ENCODE data around the gene CA5A. TPM values are rescaled to one million over a fixed set of nuclear protein-coding genes. Genes with fewer than 3 reads are reported as not detected.

CA5A gene
- total and polyA plus RNA-seq, 2 of the 4 experiments (the other 2 are of a cell fraction) = not detected

GRCh38 chr16:87949071-87949744 lies 12.9 kb upstream of the CA5A start:
- Histone ChIP-seq H3K9ac (ENCODE audit: low read depth, low read length) (no peak overlapping the region), H3K9me1 (ENCODE audit: insufficient read depth, low read length) (peaks cover 7% of the 10 kb centered on the region; the same call in 1 of the 2 replicates), H3K56ac (ENCODE audit: extremely low read depth, insufficient read depth, low read length) (no peak overlapping the region), H4K20me1 (ENCODE audit: insufficient read depth, low read length) (no peaks in the 10 kb centered on the region), H3K18ac (ENCODE audit: low read depth, low read length) (no peak overlapping the region), H4K8ac (ENCODE audit: low read depth in 2 of 2, low read length in 2 of 2) (no peak overlapping the region; a peak in 1 of 4 replicates), H3K4ac (ENCODE audit: low read depth, low read length) (no peak overlapping the region), H2BK5ac (ENCODE audit: low read depth, low read length, poor library complexity, severe bottlenecking) (no peak overlapping the region), H2AK5ac (ENCODE audit: low read depth, low read length) (no peak overlapping the region), H3K4me1 (ENCODE audit: control insufficient read depth, insufficient read depth, low read length) (peaks cover 4% of the 10 kb centered on the region), H3K79me1 (ENCODE audit: low read depth in 1 of 2, low read length in 2 of 2) (peaks cover 18 to 23% of the 10 kb centered on the region in 2 experiments), H2BK15ac (ENCODE audit: low read depth, low read length) (no peak overlapping the region), H2BK20ac (ENCODE audit: low read depth, low read length) (no peak overlapping the region), H3K36me3 (ENCODE audit: control insufficient read depth, insufficient read depth, low read length) (peaks cover 1% of the 10 kb centered on the region), H3K27ac (ENCODE audit: insufficient read depth, low read length) (no peak overlapping the region), H3K4me2 (ENCODE audit: low read depth, low read length) (no peak overlapping the region), H2AK9ac (replicated peaks; ENCODE audit: low read depth, low read length, poor library complexity) (no peak overlapping the region), H3K27me3 (ENCODE audit: control insufficient read depth, insufficient read depth, low read length) (no peaks in the 10 kb centered on the region), H3K23ac (ENCODE audit: low read depth, low read length) (no peak overlapping the region), H3K9me3 (ENCODE audit: control insufficient read depth, insufficient read depth, low read length) (no peaks in the 10 kb centered on the region), H4K91ac (ENCODE audit: insufficient read depth, low read depth, low read length) (no peak overlapping the region), H4K5ac (ENCODE audit: low read depth, low read length) (no peak overlapping the region), H2BK120ac (ENCODE audit: low read depth, low read length) (no peak overlapping the region), H2AFZ (replicated peaks; ENCODE audit: low read length, poor library complexity) (peak overlapping the region; percentile 67), H3K4me3 (ENCODE audit: insufficient read depth, low read depth, low read length) (no peak overlapping the region), H3K14ac (replicated peaks; ENCODE audit: low read depth, low read length) (no peak overlapping the region)
- in situ Hi-C loops (cut with MboI; ENCODE audit: low sequenced_read_pairs) = no loop called here
- CTCF ChIA-PET = no interaction called here
- DNase-seq = no peak
- WGBS, 2 experiments (ENCODE audit: extremely low coverage in 2 of 2, insufficient read length in 1 of 2) = 95% methylated on average over 7 of the region's 16 CpGs; no CpG with 5 or more reads in 1 of the 2 experiments
- no TSS peak for BruUV-seq (replicated peaks)
- no peak for ATAC-seq (ENCODE audit: low read depth)
- intact Hi-C loops (cut with micrococcal nuclease) = no loop called here
- TF ChIP-seq RCOR1 (IDR thresholded peaks at IDR 0.05; ENCODE audit: insufficient replicate concordance, low read length) (no peak), BHLHE40 (IDR thresholded peaks at IDR 0.05; ENCODE audit: low read depth, low read length) (no peak), FOS (IDR thresholded peaks at IDR 0.05; ENCODE audit: low read depth, low read length) (no peak), ELK1 (IDR thresholded peaks at IDR 0.05; ENCODE audit: borderline replicate concordance, low read depth, low read length) (no peak), NFE2L2 (IDR thresholded peaks at IDR 0.05; ENCODE audit: low read depth, low read length) (no peak), RAD21 (IDR thresholded peaks at IDR 0.05; ENCODE audit: low read length) (no peak), CEBPB (IDR thresholded peaks at IDR 0.05; ENCODE audit: low read depth, low read length) (no peak), CHD1 (IDR thresholded peaks at IDR 0.05; ENCODE audit: low read depth, low read length) (no peak), RFX5 (IDR thresholded peaks at IDR 0.05; ENCODE audit: low read depth, low read length) (no peak), MAZ (IDR thresholded peaks at IDR 0.05; ENCODE audit: borderline replicate concordance, low read depth, low read length) (no peak), SMC3 (IDR thresholded peaks at IDR 0.05; ENCODE audit: low read depth, low read length) (no peak), CTCF (conservative IDR thresholded peaks at IDR 0.05; ENCODE audit: low read depth, low read length) (no peak), POLR2A (IDR thresholded peaks at IDR 0.05; ENCODE audit: low read depth, low read length) (no peak), MXI1 (IDR thresholded peaks at IDR 0.05; ENCODE audit: borderline replicate concordance, low read depth, low read length) (no peak)
- dilution Hi-C loops (cut with HindIII; ENCODE audit: low sequenced_read_pairs, unreplicated experiment) = no loop called here
- POLR2A ChIA-PET (ENCODE audit: unreplicated experiment) = no interaction called here

Measured in IMR-90 (cell line).